ENCODE measurements around the gene NLRP11. TPM values are rescaled to one million over a fixed set of nuclear protein-coding genes. Genes with fewer than 3 reads are reported as not detected.
"Not testable (repeated sequence)": the region's sequence is repeated elsewhere in the genome, so short reads cannot be mapped to it uniquely, and the experiment has no call there.

Gene NLRP11
- total and polyA plus RNA-seq, 2 donors: not detected

DNA sequence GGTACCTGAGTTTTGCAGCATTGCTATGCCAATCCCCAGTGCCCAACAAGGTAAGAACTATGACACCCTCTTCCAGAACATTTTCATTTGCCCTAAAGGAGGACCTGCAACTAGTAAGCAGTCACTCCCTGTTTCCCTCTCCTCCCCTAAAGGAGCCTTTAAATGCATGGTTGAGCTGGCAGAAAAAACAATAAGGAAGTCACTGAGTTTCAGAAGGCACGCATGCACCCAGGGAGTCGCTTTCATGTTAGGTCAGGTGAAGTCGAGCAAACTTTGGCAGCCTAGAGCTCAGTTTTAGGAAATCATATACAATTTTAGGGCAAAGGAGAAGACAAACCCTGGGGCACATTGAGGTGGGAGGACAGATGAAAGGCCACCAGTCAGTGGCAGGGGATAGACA, 11.8 kb downstream of the NLRP11 start:
- no peak for DNase-seq (ENCODE audit: extremely low spot score)
- WGBS: 81% methylated on average over 3 of the region's 3 CpGs
- H3K4me1 ChIP-seq (ENCODE audit: insufficient read depth): no peaks in the 10 kb centered on the region
- no peaks in the 10 kb centered on the region for H3K36me3 ChIP-seq (ENCODE audit: insufficient read depth)
- H3K4me3 ChIP-seq (ENCODE audit: low read depth, low read length): no peak overlapping the region
- H3K27ac ChIP-seq (ENCODE audit: low read depth): no peak overlapping the region

DNA sequence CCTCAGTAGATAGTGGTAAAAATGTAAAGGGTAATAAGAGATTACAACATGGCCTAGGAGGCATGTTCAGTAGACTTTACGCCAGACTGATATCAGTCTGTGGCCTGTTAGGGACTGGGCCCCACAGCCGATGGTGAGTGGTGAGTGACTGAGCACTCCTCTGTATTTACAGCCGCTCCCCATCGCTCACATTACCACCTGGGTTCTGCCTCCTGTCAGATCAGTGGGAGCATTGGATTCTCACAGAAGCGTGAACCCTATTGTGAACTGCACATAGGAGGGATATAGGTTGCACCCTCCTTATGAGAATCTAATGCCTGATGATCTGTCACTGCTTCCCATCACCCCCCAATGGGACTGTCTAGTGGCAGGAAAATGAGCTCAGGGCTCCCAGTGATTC, 17.9 kb downstream of the NLRP11 start:
- H3K4me3 ChIP-seq (ENCODE audit: low read depth, low read length): no peak overlapping the region
- no peak overlapping the region for H3K27ac ChIP-seq (ENCODE audit: low read depth)
- no peak for DNase-seq (ENCODE audit: extremely low spot score)
- no peaks in the 10 kb centered on the region for H3K4me1 ChIP-seq (ENCODE audit: insufficient read depth)
- H3K36me3 ChIP-seq (ENCODE audit: insufficient read depth): no peaks in the 10 kb centered on the region
- 89% methylated on average over 5 of the region's 5 CpGs for WGBS

DNA sequence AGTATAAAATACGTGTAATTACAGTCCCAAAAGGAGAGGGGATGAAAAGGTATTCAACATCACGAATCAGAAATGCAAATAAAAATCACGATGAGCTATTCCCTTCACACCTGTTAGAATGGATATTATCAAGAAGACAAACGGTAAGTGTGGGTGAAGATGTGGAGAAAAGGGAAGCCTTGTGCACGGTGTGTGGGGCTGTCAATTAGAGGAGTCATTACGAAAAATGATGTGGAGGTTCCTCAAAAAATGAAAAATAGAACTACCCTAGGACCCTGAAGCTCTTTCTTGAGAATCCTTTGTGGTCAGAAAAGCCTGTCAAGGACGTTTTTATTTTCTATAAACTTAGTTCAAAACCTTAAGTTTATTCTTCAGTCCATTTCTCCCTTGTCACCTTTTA, 19.4 kb downstream of the NLRP11 start:
- Histone ChIP-seq H3K4me1 (ENCODE audit: insufficient read depth) (no peaks in the 10 kb centered on the region), H3K27ac (ENCODE audit: low read depth) (no peak overlapping the region), H3K36me3 (ENCODE audit: insufficient read depth) (no peaks in the 10 kb centered on the region), H3K4me3 (ENCODE audit: low read depth, low read length) (no peak overlapping the region)
- WGBS: 52% methylated on average over 7 of the region's 7 CpGs
- DNase-seq (ENCODE audit: extremely low spot score): no peak

DNA sequence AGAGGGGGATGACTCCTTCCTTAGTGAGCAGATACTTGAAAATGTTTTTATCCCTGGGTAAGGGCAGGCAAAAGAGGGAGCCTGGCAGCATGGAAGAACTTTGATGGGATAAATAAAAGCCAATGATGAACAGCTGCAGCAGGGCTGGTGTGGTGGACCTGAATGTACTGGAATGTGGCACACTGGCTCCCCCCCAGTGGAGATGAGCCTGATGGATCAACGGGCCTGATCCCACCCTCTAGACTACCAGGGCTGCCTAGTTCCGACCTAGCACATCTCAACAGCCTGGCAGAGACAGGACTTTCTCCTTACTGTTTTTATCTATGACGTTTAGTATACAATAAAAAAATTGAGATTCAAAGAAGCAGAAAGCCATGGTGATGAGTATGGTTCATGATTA, 20.5 kb downstream of the NLRP11 start:
- Histone ChIP-seq H3K4me3 (ENCODE audit: low read depth, low read length) (no peak overlapping the region), H3K27ac (ENCODE audit: low read depth) (no peak overlapping the region), H3K4me1 (ENCODE audit: insufficient read depth) (no peaks in the 10 kb centered on the region), H3K36me3 (ENCODE audit: insufficient read depth) (no peaks in the 10 kb centered on the region)
- 70% methylated on average over 3 of the region's 3 CpGs for WGBS
- DNase-seq (ENCODE audit: extremely low spot score): no peak

DNA sequence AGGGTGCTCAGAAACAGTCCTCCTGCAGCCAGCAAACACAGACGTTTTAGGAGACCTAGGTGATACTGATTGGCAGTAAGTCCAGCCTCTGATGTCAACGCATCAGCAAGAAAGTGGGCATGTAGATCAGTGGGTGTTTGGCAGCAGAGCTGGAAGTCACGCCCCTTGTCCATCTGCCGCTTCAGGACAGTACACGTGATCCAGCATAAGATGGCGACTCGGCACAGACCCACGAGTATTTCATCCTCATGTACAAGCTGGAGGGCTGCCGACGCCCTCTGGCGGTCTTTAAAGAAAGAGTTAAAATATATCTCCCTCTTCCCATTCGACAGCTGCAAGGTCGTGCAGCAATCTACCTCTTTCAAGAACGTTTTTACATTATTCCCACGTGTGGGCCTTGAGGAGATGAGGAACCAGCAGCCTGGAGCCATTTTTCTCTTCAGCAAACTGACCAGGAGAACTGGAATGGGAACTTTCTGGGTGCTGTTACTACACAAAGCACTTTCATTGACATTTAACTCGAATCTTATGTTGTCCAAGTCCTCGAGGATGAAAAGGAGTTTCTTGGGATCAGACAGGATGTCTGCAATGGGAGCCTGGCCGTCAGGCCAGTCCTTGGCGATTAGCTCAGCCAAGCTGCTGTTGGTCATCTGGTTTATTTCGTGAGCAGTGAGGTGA, 22.3 kb downstream of the NLRP11 start:
- no peak overlapping the region for H3K27ac ChIP-seq (ENCODE audit: low read depth)
- DNase-seq (ENCODE audit: extremely low spot score): no peak
- H3K4me1 ChIP-seq (ENCODE audit: insufficient read depth): no peaks in the 10 kb centered on the region
- H3K4me3 ChIP-seq (ENCODE audit: low read depth, low read length): no peak overlapping the region
- H3K36me3 ChIP-seq (ENCODE audit: insufficient read depth): no peaks in the 10 kb centered on the region
- WGBS: 31% methylated on average over 20 of the region's 20 CpGs

DNA sequence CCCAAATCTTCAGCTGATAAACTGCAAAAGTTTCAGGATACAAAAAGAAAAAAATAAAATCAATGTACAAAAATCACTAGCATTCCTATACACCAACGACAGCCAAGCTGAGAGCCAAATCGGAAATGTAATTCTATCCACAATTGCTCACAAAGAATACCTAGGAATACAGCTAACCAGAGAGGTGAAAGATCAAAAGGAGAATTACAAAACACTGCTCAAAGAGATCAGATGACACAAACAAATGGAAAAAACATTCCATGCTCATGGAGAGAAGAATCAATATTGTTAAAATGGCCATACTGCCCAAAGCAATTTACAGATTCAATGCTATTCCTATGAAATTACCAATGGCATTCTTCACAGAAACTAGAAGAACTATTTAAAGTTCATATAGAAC, 29.5 kb downstream of the NLRP11 start:
- Histone ChIP-seq H3K4me1 (ENCODE audit: insufficient read depth) (no peaks in the 10 kb centered on the region), H3K4me3 (ENCODE audit: low read depth, low read length) (no peak overlapping the region), H3K36me3 (ENCODE audit: insufficient read depth) (no peaks in the 10 kb centered on the region), H3K27ac (ENCODE audit: low read depth) (no peak overlapping the region)
- DNase-seq (ENCODE audit: extremely low spot score): no peak
- WGBS: 89% methylated on average over 2 of the region's 2 CpGs

DNA sequence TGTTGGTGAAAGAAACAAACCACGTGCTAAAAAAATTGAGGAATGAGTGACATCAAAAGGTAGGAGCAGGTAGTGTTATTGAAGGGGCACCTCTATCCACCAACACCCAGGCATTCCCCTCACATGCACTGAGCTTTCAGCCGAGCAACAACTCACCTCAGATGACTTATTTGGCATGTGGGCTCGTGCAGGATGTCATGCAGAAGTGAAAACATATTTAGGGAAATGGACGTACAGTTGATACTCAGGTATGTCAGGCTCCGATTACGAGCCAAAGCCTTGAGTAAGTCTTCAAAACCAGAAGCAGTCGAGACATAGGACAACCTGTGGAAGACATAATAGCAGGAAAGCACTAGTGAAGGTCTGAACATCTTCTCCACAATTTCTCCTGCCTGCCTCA, 30.4 kb downstream of the NLRP11 start:
- 66% methylated on average over 7 of the region's 7 CpGs for WGBS
- H3K4me3 ChIP-seq (ENCODE audit: low read depth, low read length): no peak overlapping the region
- no peaks in the 10 kb centered on the region for H3K4me1 ChIP-seq (ENCODE audit: insufficient read depth)
- no peak for DNase-seq (ENCODE audit: extremely low spot score)
- H3K27ac ChIP-seq (ENCODE audit: low read depth): no peak overlapping the region
- H3K36me3 ChIP-seq (ENCODE audit: insufficient read depth): no peaks in the 10 kb centered on the region

DNA sequence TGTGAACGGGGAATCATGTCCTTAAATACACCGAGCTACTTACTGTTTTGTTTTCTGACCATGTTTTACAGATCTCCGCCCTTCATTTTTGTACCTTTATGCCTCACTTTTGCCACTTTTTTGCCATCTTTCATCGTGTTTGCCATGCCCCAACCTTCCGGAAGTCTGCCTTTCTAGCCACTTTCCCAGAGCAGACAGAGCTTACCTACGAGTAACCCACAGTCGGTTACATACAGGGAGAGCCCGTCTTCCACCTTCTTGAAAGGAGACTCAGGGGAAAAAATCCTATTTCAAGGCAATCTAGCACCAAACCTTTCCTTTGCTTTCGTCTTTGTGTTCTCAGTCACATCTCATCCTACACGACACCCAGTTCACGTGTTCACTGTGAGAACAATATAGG, 36.8 kb downstream of the NLRP11 start:
- no peak for DNase-seq (ENCODE audit: extremely low spot score)
- no peak overlapping the region for H3K4me3 ChIP-seq (ENCODE audit: low read depth, low read length)
- 89% methylated on average over 11 of the region's 11 CpGs for WGBS
- no peak overlapping the region for H3K27ac ChIP-seq (ENCODE audit: low read depth)
- H3K36me3 ChIP-seq (ENCODE audit: insufficient read depth): no peaks in the 10 kb centered on the region
- no peaks in the 10 kb centered on the region for H3K4me1 ChIP-seq (ENCODE audit: insufficient read depth)

DNA sequence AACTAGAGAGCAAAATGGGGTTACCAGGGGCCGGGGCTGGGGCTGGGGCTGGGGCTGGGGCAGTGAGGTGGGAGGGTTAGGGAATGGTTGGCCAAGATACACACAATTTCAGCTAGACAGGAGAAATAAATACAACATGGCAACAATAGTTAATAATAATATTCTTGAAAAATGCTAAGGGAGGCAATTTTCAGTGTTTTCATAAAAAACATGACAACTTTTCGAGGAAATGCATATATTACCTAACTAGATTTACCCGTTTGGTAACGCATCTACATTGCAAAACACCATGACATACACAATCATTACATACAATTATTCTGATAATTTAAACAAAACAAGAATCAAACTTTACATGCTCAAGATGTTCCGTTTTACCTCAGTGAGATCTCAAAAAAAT, 50.7 kb downstream of the NLRP11 start:
- Histone ChIP-seq H3K27ac (ENCODE audit: low read depth) (no peak overlapping the region), H3K4me3 (ENCODE audit: low read depth, low read length) (no peak overlapping the region), H3K4me1 (ENCODE audit: insufficient read depth) (no peaks in the 10 kb centered on the region), H3K36me3 (ENCODE audit: insufficient read depth) (no peaks in the 10 kb centered on the region)
- DNase-seq (ENCODE audit: extremely low spot score): no peak
- whole genome bisulfite sequencing: 80% methylated on average over 5 of the region's 5 CpGs

DNA sequence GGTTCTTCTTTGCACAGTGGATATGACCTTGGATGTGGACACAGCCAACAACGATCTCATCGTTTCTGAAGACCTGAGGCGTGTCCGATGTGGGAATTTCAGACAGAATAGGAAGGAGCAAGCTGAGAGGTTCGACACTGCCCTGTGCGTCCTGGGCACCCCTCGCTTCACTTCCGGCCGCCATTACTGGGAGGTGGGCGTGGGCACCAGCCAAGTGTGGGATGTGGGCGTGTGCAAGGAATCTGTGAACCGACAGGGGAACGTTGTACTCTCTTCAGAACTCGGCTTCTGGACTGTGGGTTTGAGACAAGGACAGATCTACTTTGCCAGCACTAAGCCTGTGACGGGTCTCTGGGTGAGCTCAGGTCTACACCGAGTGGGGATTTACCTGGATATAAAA, 53.5 kb downstream of the NLRP11 start:
- Histone ChIP-seq H3K4me3 (ENCODE audit: low read depth, low read length) (no peak overlapping the region), H3K4me1 (ENCODE audit: insufficient read depth) (no peaks in the 10 kb centered on the region), H3K36me3 (ENCODE audit: insufficient read depth) (no peaks in the 10 kb centered on the region), H3K27ac (ENCODE audit: low read depth) (no peak overlapping the region)
- DNase-seq (ENCODE audit: extremely low spot score): no peak
- 83% methylated on average over 16 of the region's 16 CpGs for WGBS

DNA sequence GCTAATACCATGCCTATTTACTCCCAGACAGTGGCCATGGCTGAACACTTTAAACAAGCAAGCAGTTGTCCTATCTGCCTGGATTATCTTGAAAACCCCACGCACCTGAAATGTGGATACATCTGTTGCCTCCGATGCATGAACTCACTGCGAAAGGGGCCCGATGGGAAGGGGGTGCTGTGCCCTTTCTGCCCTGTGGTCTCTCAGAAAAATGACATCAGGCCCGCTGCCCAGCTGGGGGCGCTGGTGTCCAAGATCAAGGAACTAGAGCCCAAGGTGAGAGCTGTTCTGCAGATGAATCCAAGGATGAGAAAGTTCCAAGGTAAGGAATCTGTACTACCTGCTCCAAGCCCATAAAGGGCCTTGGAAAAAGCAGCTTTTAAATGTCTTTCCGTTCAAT, 54.3 kb downstream of the NLRP11 start:
- Histone ChIP-seq H3K4me3 (ENCODE audit: low read depth, low read length) (no peak overlapping the region), H3K4me1 (ENCODE audit: insufficient read depth) (no peaks in the 10 kb centered on the region), H3K36me3 (ENCODE audit: insufficient read depth) (no peaks in the 10 kb centered on the region), H3K27ac (ENCODE audit: low read depth) (no peak overlapping the region)
- 24% methylated on average over 7 of the region's 7 CpGs for WGBS
- DNase-seq (ENCODE audit: extremely low spot score): no peak

DNA sequence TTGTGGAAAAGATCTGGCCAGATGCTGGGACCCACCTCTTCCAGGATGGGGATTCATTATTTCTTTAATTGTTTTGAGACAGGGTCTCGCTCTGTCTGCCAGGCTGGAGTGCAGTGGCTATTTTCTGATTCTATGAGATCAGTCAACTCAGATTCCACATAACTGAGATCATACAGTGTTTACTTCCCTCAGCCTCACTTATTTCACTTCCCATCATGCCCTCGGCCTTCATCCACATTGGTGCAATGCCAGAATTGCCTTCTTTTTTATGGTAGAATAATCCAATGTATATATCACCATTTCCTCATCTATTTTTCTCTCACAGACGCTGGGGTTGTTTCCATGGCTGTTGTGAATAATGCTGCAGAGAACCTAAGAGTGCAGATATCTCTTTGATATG, 62.2 kb downstream of the NLRP11 start:
- DNase-seq (ENCODE audit: extremely low spot score); H3K4me3 ChIP-seq (ENCODE audit: low read depth, low read length); H3K4me1 ChIP-seq (ENCODE audit: insufficient read depth); H3K27ac ChIP-seq (ENCODE audit: low read depth); H3K36me3 ChIP-seq (ENCODE audit: insufficient read depth): not testable (repeated sequence)
- WGBS: 41% methylated on average over 3 of the region's 3 CpGs

DNA sequence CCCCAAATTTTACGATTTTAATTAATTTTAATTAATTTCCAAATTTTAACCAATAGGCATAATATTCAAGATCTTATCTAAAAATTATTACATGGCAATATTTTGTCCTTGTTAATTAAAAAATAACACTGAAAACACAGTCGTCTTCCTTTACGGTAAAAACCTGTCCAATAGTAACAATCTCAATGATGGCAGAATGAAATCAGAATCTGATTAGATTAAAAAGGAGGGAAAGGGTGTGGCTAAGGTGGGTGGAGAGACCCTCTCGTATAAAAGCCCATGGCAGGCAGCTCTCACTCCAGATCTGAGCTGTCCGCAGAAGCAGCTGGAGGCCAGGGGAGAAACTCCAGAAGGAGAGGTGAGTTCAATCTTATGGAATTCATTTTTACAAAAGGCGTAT, 63.0 kb downstream of the NLRP11 start, which contains the start of gene RFPL4AL1:
Gene RFPL4AL1 (plus strand): TSS at position 301 of the 400 bp plus-strand sequence. CDS start 2,687 bp downstream, outside the sequence.
- not testable (repeated sequence) for H3K36me3 ChIP-seq (ENCODE audit: insufficient read depth); H3K27ac ChIP-seq (ENCODE audit: low read depth); H3K4me1 ChIP-seq (ENCODE audit: insufficient read depth); H3K4me3 ChIP-seq (ENCODE audit: low read depth, low read length); DNase-seq (ENCODE audit: extremely low spot score)
- 84% methylated on average over 5 of the region's 6 CpGs for WGBS

DNA sequence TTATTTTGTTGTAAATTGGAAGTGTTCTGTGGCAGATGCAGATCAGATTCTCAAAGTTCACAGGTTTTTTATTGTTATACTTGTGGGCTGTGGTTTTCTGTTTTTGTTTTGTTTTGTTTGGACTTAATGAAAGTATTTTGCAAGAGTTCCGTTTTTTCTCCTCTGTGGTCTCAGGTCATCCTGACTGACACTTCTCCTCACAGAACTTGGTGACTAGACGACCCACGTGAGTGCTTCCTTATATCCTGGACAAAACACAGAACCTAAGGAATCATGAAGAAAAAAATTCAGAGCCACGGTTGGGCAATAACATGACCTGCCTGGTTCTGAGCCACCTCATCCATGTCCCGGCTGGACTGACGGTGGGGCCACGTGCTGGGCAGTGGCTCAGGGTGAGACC, 65.3 kb downstream of the NLRP11 start:
- WGBS: 70% methylated on average over 7 of the region's 7 CpGs
- no peaks in the 10 kb centered on the region for H3K36me3 ChIP-seq (ENCODE audit: insufficient read depth)
- H3K4me3 ChIP-seq (ENCODE audit: low read depth, low read length): no peak overlapping the region
- no peak overlapping the region for H3K27ac ChIP-seq (ENCODE audit: low read depth)
- H3K4me1 ChIP-seq (ENCODE audit: insufficient read depth): no peaks in the 10 kb centered on the region
- no peak for DNase-seq (ENCODE audit: extremely low spot score)

DNA sequence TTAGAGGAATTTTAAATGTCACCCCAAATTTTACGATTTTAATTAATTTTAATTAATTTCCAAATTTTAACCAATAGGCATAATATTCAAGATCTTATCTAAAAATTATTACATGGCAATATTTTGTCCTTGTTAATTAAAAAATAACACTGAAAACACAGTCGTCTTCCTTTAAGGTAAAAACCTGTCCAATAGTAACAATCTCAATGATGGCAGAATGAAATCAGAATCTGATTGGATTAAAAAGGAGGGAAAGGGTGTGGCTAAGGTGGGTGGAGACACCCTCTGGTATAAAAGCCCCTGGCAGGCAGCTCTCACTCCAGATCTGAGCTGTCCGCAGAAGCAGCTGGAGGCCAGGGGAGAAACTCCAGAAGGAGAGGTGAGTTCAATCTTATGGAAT, 73.0 kb downstream of the NLRP11 start, which contains the start of gene RFPL4A:
Gene RFPL4A (plus strand): TSS at position 301 of the 400 bp plus-strand sequence. CDS start 2,704 bp downstream, outside the sequence.
- not testable (repeated sequence) for H3K36me3 ChIP-seq (ENCODE audit: insufficient read depth); H3K4me3 ChIP-seq (ENCODE audit: low read depth, low read length); H3K4me1 ChIP-seq (ENCODE audit: insufficient read depth); DNase-seq (ENCODE audit: extremely low spot score); H3K27ac ChIP-seq (ENCODE audit: low read depth)
- 94% methylated on average over 2 of the region's 3 CpGs for WGBS
